Duodenal mucosa (tissue), 2 donors: ENCODE measurements around the gene OLIG2.

Experiments used
- H3K27ac ChIP-seq: one replicate; pipeline ENCODE4 v1.7.0; 2013; ENCODE audit warnings: low read depth, low read length
- H3K27me3 ChIP-seq, 2 donors: one replicate each; pipeline ENCODE4 v1.7.0; 2013; ENCODE audit warnings: low read length in 2 of 2, control low read depth in 1 of 2; ENCODE audit not compliant: insufficient read depth in 2 of 2, control insufficient read depth in 1 of 2
- H3K36me3 ChIP-seq, 2 donors: one replicate each; pipeline ENCODE4 v1.7.0; 2013; ENCODE audit warnings: low read length in 2 of 2, control low read depth in 1 of 2; ENCODE audit not compliant: insufficient read depth in 2 of 2, control insufficient read depth in 1 of 2
- H3K4me1 ChIP-seq, 2 donors: one replicate each; pipeline ENCODE4 v1.7.0; 2013; ENCODE audit warnings: low read length in 2 of 2, control low read depth in 1 of 2; ENCODE audit not compliant: insufficient read depth in 2 of 2, control insufficient read depth in 1 of 2
- H3K4me3 ChIP-seq, 2 donors: one replicate each; pipeline ENCODE4 v1.7.0; 2013; ENCODE audit warnings: low read length in 2 of 2, low read depth in 1 of 2
- H3K9ac ChIP-seq, 2 donors: one replicate each; pipeline ENCODE4 v1.7.0; 2013; ENCODE audit warnings: low read length in 2 of 2, low read depth in 1 of 2
- H3K9me3 ChIP-seq, 2 donors: one replicate each; pipeline ENCODE4 v1.7.0; 2013; ENCODE audit warnings: low read length in 2 of 2, control low read depth in 1 of 2; ENCODE audit not compliant: control insufficient read depth in 1 of 2

Gene OLIG2

GRCh38 chr21:32994305-32994704 lies 31.4 kb upstream of the OLIG2 start:
- H3K4me1 ChIP-seq, result no peaks in the 10 kb centered on the region
- H3K4me3 ChIP-seq, result no peak overlapping the region
- no peaks in the 10 kb centered on the region for H3K36me3 ChIP-seq
- no peak overlapping the region for H3K9ac ChIP-seq
- H3K9me3 ChIP-seq, result no peaks in the 10 kb centered on the region
- H3K27me3 ChIP-seq, result peaks cover 3 to 5% of the 10 kb centered on the region in 2 donors
- no peak overlapping the region for H3K27ac ChIP-seq

- H3K27ac ChIP-seq, result no peak overlapping the region
- peaks cover 2 to 5% of the 10 kb centered on the region in 2 donors for H3K27me3 ChIP-seq
- H3K4me1 ChIP-seq, result no peaks in the 10 kb centered on the region
- H3K4me3 ChIP-seq, result no peak overlapping the region
- H3K9me3 ChIP-seq, result no peaks in the 10 kb centered on the region
- no peak overlapping the region for H3K9ac ChIP-seq
- no peaks in the 10 kb centered on the region for H3K36me3 ChIP-seq
Measured at GRCh38 chr21:33007747-33008146, 18.0 kb upstream of the OLIG2 start.

GRCh38 chr21:33008333-33009051 lies 17.2 kb upstream of the OLIG2 start:
- H3K36me3 ChIP-seq, result no peaks in the 10 kb centered on the region
- H3K4me3 ChIP-seq, result no peak overlapping the region
- no peak overlapping the region for H3K27ac ChIP-seq
- peaks cover 2 to 8% of the 10 kb centered on the region in 2 donors for H3K27me3 ChIP-seq
- no peaks in the 10 kb centered on the region for H3K4me1 ChIP-seq
- no peak overlapping the region for H3K9ac ChIP-seq
- no peaks in the 10 kb centered on the region for H3K9me3 ChIP-seq

GRCh38 chr21:33010931-33011330 lies 14.8 kb upstream of the OLIG2 start:
- Histone ChIP-seq H3K27me3 (peaks cover 13 to 16% of the 10 kb centered on the region in 2 donors), H3K4me1 (no peaks in the 10 kb centered on the region), H3K4me3 (no peak overlapping the region), H3K9me3 (no peaks in the 10 kb centered on the region), H3K36me3 (no peaks in the 10 kb centered on the region), H3K27ac (no peak overlapping the region), H3K9ac (no peak overlapping the region)

GRCh38 chr21:33011462-33011861 lies 14.3 kb upstream of the OLIG2 start:
- no peak overlapping the region for H3K27ac ChIP-seq

GRCh38 chr21:33013626-33014025 lies 12.1 kb upstream of the OLIG2 start:
- peaks cover 26 to 28% of the 10 kb centered on the region in 2 donors for H3K27me3 ChIP-seq
- no peaks in the 10 kb centered on the region for H3K36me3 ChIP-seq
- H3K4me3 ChIP-seq, result no peak overlapping the region
- H3K9me3 ChIP-seq, result no peaks in the 10 kb centered on the region
- no peak overlapping the region for H3K27ac ChIP-seq
- H3K9ac ChIP-seq, result no peak overlapping the region
- H3K4me1 ChIP-seq, result no peaks in the 10 kb centered on the region

More at GRCh38 chr21:33011462-33011861, 14.3 kb upstream of the OLIG2 start:
- H3K9me3 ChIP-seq, result no peaks in the 10 kb centered on the region
- no peaks in the 10 kb centered on the region for H3K4me1 ChIP-seq
- H3K27me3 ChIP-seq, result peaks cover 16 to 17% of the 10 kb centered on the region in 2 donors
- no peak overlapping the region for H3K4me3 ChIP-seq
- H3K36me3 ChIP-seq, result no peaks in the 10 kb centered on the region
- H3K9ac ChIP-seq, result no peak overlapping the region

- Histone ChIP-seq H3K4me3 (no peak overlapping the region), H3K36me3 (no peaks in the 10 kb centered on the region), H3K9me3 (no peaks in the 10 kb centered on the region), H3K9ac (no peak overlapping the region), H3K27ac (no peak overlapping the region), H3K27me3 (peaks cover 33 to 35% of the 10 kb centered on the region in 2 donors), H3K4me1 (no peaks in the 10 kb centered on the region)
Measured at GRCh38 chr21:33014331-33014730, 11.4 kb upstream of the OLIG2 start.

- no peak overlapping the region for H3K9ac ChIP-seq
- H3K4me3 ChIP-seq, result no peak overlapping the region
- H3K4me1 ChIP-seq, result no peaks in the 10 kb centered on the region
- no peaks in the 10 kb centered on the region for H3K9me3 ChIP-seq
- no peak overlapping the region for H3K27ac ChIP-seq
- H3K27me3 ChIP-seq, result peaks cover 39 to 40% of the 10 kb centered on the region in 2 donors
- H3K36me3 ChIP-seq, result no peaks in the 10 kb centered on the region
Measured at GRCh38 chr21:33015096-33015495, 10.6 kb upstream of the OLIG2 start.

- no peaks in the 10 kb centered on the region for H3K9me3 ChIP-seq
- H3K36me3 ChIP-seq, result no peaks in the 10 kb centered on the region
- H3K9ac ChIP-seq, result no peak overlapping the region
- H3K4me3 ChIP-seq, result no peak overlapping the region
- no peaks in the 10 kb centered on the region for H3K4me1 ChIP-seq
- H3K27ac ChIP-seq, result no peak overlapping the region
- H3K27me3 ChIP-seq, result peaks cover 45 to 46% of the 10 kb centered on the region in 2 donors
Measured at GRCh38 chr21:33015756-33016155, 10.0 kb upstream of the OLIG2 start.

- Histone ChIP-seq H3K4me1 (no peaks in the 10 kb centered on the region), H3K36me3 (no peaks in the 10 kb centered on the region), H3K27me3 (peaks cover 65 to 73% of the 10 kb centered on the region in 2 donors), H3K9me3 (no peaks in the 10 kb centered on the region), H3K4me3 (no peak overlapping the region), H3K27ac (no peak overlapping the region), H3K9ac (no peak overlapping the region)
Measured at GRCh38 chr21:33018707-33019465, 6.8 kb upstream of the OLIG2 start.
